Sigmoid colon (tissue), 7 donors: ENCODE data around the gene VWA3B. TPM values are rescaled to one million over a fixed set of nuclear protein-coding genes. Genes with fewer than 3 reads are reported as not detected.

Source experiments
- DNase-seq: peaks from one replicate; pipeline ENCODE4 v3.0.0-alpha.2; 2019
- H3K27ac ChIP-seq, 4 donors: fragments of 200-600 bp; sonication (generic); one replicate each; pipeline ENCODE4 v1.5.1; 2016 to 2019; ENCODE audit warnings: mild to moderate bottlenecking in 1 of 4
- H3K27me3 ChIP-seq, 3 donors: fragments of 200-600 bp; sonication (generic); one replicate each; pipeline ENCODE4 v1.5.1; 2019; ENCODE audit warnings: mild to moderate bottlenecking in 1 of 3
- H3K36me3 ChIP-seq, 4 donors: fragments of 200-600 bp; sonication (generic); one replicate each; pipeline ENCODE4 v1.5.1; 2016 to 2019
- H3K4me1 ChIP-seq, 4 donors: fragments of 200-600 bp; sonication (generic); one replicate each; pipeline ENCODE4 v1.5.1; 2017 to 2019
- H3K4me3 ChIP-seq, 4 donors: fragments of 200-600 bp; sonication (generic); one replicate each; pipeline ENCODE4 v1.5.1; 2017 to 2019; ENCODE audit warnings: mild to moderate bottlenecking in 2 of 4, moderate library complexity in 1 of 4
- H3K9me3 ChIP-seq, 4 donors: fragments of 200-600 bp in 3 of 4; sonication (generic) in 3 of 4; one replicate each; pipeline versions ENCODE4 v1.5.1 to v1.6.1; 2013 to 2019
- CTCF ChIP-seq, 4 experiments: fragments of 450-650 bp in 3 of 4; fragments of 200-600 bp in 1 of 4; IDR thresholded peaks; one replicate each; pipeline ENCODE4 v1.5.1; 2016 to 2019; ENCODE audit warnings: antibody characterized with exemption in 4 of 4, mild to moderate bottlenecking in 3 of 4, moderate library complexity in 2 of 4
- EP300 ChIP-seq, 4 donors: sonication (generic); formaldehyde crosslinking; IDR thresholded peaks; one replicate each; pipeline ENCODE4 v1.6.1; 2017; ENCODE audit warnings: antibody characterized with exemption in 4 of 4
- POLR2A ChIP-seq, 2 donors: fragments of 450-650 bp; IDR thresholded peaks; one replicate each; pipeline ENCODE4 v1.6.1; 2016; ENCODE audit warnings: antibody characterized with exemption in 2 of 2, mild to moderate bottlenecking in 2 of 2, moderate library complexity in 2 of 2
- POLR2AphosphoS5 ChIP-seq, 4 donors: sonication (generic); formaldehyde crosslinking; IDR thresholded peaks; one replicate each; pipeline ENCODE4 v1.6.1; 2017; ENCODE audit warnings: antibody characterized with exemption in 4 of 4
- WGBS, 2 donors: extraction: QIAGEN DNeasy Blood & Tissue Kit; methylation state at CpG; one replicate each; pipeline ENCODE4 v1.1.7; 2013; 5-methylcytosine and 5-hydroxymethylcytosine counted together
- intact Hi-C: fragments of 100-400 bp; cut with DNase I; formaldehyde crosslinking; loops from one replicate; pipeline ENCODE4 v1.15.1; 2023
- polyA plus RNA-seq, 3 donors: library from polyadenylated mRNA; stranded (reverse); fragments of 200-250 nt; gene quantifications; one replicate each; pipeline ENCODE4 v1.2.3, GENCODE V29; 2013
- total RNA-seq, 4 donors: library from RNA; depleted of rRNA; stranded (reverse); fragments of >200 nt; gene quantifications; one replicate each; pipeline ENCODE4 v1.1.0, GENCODE V29; 2016
- donor health status: healthy with polysubstance abuse.
- donor health status: Bipolar disorder and iron deficiency.
- donor health status: healthy.

VWA3B gene
- total and polyA plus RNA-seq, 7 donors, result 0.55 to 1.4 (median 1.2) TPM; not detected in 3

- no peaks in the 10 kb centered on the region for H3K4me1 ChIP-seq
- TF ChIP-seq EP300 (IDR thresholded peaks at IDR 0.05) (no peak), POLR2AphosphoS5 (IDR thresholded peaks at IDR 0.05) (no peak), CTCF (IDR thresholded peaks at IDR 0.05) (no peak), POLR2A (IDR thresholded peaks at IDR 0.05) (no peak)
- intact Hi-C loops, result no loop called here
- no peak for DNase-seq
- H3K27me3 ChIP-seq, result no peaks in the 10 kb centered on the region
- H3K36me3 ChIP-seq, result no peaks in the 10 kb centered on the region
- WGBS, 2 donors, result 89 to 94% methylated on average over 9 of the region's 9 CpGs
- H3K4me3 ChIP-seq, result no peak overlapping the region
- no peaks in the 10 kb centered on the region for H3K9me3 ChIP-seq
- no peak overlapping the region for H3K27ac ChIP-seq
Observed at GRCh38 chr2:98295721-98296414, 208.9 kb downstream of the VWA3B start.

- TF ChIP-seq EP300 (IDR thresholded peaks at IDR 0.05) (no peak), POLR2AphosphoS5 (IDR thresholded peaks at IDR 0.05) (no peak), POLR2A (IDR thresholded peaks at IDR 0.05) (no peak), CTCF (IDR thresholded peaks at IDR 0.05) (no peak)
- WGBS, 2 donors, result 85 to 86% methylated on average over 7 of the region's 7 CpGs
- Histone ChIP-seq H3K36me3 (no peaks in the 10 kb centered on the region), H3K27ac (no peak overlapping the region), H3K4me3 (no peak overlapping the region), H3K9me3 (no peaks in the 10 kb centered on the region), H3K4me1 (no peaks in the 10 kb centered on the region), H3K27me3 (no peaks in the 10 kb centered on the region)
- no peak for DNase-seq
- intact Hi-C loops, result no loop called here
Observed at GRCh38 chr2:98296440-98296839, 209.5 kb downstream of the VWA3B start.

- 49 to 67% methylated on average over 12 of the region's 12 CpGs for WGBS, 2 donors
- TF ChIP-seq EP300 (IDR thresholded peaks at IDR 0.05) (no peak), CTCF (IDR thresholded peaks at IDR 0.05) (no peak), POLR2A (IDR thresholded peaks at IDR 0.05) (no peak)
- Histone ChIP-seq H3K4me3 (no peak overlapping the region), H3K36me3 (no peaks in the 10 kb centered on the region), H3K27me3 (no peaks in the 10 kb centered on the region), H3K27ac (no peak overlapping the region), H3K9me3 (no peaks in the 10 kb centered on the region), H3K4me1 (no peaks in the 10 kb centered on the region)
- DNase-seq, result no peak
- intact Hi-C loops, result no loop called here
Observed at GRCh38 chr2:98297817-98298682, 211.1 kb downstream of the VWA3B start.

GRCh38 chr2:98298683-98299164 lies 211.8 kb downstream of the VWA3B start:
- Histone ChIP-seq H3K4me1 (no peaks in the 10 kb centered on the region), H3K27ac (no peak overlapping the region), H3K36me3 (no peaks in the 10 kb centered on the region), H3K9me3 (no peaks in the 10 kb centered on the region), H3K4me3 (no peak overlapping the region), H3K27me3 (no peaks in the 10 kb centered on the region)
- no peak for TF ChIP-seq POLR2A (IDR thresholded peaks at IDR 0.05)
- no peak for TF ChIP-seq POLR2AphosphoS5 (IDR thresholded peaks at IDR 0.05)
- TF ChIP-seq CTCF (IDR thresholded peaks at IDR 0.05), result no peak
- no peak for TF ChIP-seq EP300 (IDR thresholded peaks at IDR 0.05)
- 38 to 58% methylated on average over 6 of the region's 6 CpGs for WGBS, 2 donors
- DNase-seq, result no peak
- intact Hi-C loops, result no loop called here
